ENCODE data around the gene SLFN12L. TPM values are rescaled to one million over a fixed set of nuclear protein-coding genes. Genes with fewer than 3 reads are reported as not detected.

Gene SLFN12L
- total RNA-seq, result 0.25 TPM
- long read RNA-seq, result 0 reads

DNA sequence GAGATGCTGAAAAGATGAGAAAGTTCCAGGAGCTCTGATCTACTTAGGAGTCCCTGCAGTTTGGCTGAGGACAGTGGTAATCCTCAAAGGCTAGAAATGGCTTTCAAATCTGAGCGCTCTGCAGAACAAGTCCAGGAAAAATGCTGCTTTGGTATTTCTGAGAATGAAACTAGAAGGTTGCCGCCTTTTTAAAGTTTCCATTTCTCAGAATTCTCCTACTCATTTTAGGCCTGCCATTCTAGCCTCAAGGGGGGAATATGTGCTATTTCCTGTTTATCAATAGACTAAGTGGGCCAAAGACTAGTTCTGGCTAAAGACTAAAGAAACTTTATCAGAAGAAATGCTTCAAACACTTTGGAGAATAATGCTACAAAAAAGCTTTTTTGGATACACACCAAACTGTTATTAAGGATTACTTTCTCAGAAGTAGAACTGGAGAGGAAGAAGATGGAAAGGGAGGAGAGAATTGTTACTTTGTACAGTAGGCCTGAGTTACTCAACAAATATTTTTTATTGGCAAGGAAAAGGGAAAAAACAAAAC, at the start of gene SLFN12L:
Gene SLFN12L, minus strand, starts transcription at position 78 of the 541 bp plus-strand sequence. CDS start 15,314 bp downstream, outside the sequence.
- Histone ChIP-seq H3K9me3 (replicated peaks) (no peaks in the 10 kb centered on the region), H3K27me3 (ENCODE audit: low read depth) (no peaks in the 10 kb centered on the region), H3K27ac (replicated peaks) (peak within 1 kb of the TSS; percentile 68), H3K4me3 (no peak within 1 kb of the TSS), H3K4me1 (peaks cover 34% of the 10 kb centered on the region), H3K36me3 (no peaks in the 10 kb centered on the region)
- intact Hi-C loops (cut with micrococcal nuclease), result loop anchor here (10.0 kb wide), 1 partner anchor 363 kb away; no protein-coding TSS in a partner anchor
- TF ChIP-seq, protein P1, sequence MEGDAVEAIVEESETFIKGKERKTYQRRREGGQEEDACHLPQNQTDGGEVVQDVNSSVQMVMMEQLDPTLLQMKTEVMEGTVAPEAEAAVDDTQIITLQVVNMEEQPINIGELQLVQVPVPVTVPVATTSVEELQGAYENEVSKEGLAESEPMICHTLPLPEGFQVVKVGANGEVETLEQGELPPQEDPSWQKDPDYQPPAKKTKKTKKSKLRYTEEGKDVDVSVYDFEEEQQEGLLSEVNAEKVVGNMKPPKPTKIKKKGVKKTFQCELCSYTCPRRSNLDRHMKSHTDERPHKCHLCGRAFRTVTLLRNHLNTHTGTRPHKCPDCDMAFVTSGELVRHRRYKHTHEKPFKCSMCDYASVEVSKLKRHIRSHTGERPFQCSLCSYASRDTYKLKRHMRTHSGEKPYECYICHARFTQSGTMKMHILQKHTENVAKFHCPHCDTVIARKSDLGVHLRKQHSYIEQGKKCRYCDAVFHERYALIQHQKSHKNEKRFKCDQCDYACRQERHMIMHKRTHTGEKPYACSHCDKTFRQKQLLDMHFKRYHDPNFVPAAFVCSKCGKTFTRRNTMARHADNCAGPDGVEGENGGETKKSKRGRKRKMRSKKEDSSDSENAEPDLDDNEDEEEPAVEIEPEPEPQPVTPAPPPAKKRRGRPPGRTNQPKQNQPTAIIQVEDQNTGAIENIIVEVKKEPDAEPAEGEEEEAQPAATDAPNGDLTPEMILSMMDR (IDR thresholded peaks at IDR 0.05; ENCODE audit: borderline replicate concordance), result no peak
- DNase-seq, result no peak

DNA sequence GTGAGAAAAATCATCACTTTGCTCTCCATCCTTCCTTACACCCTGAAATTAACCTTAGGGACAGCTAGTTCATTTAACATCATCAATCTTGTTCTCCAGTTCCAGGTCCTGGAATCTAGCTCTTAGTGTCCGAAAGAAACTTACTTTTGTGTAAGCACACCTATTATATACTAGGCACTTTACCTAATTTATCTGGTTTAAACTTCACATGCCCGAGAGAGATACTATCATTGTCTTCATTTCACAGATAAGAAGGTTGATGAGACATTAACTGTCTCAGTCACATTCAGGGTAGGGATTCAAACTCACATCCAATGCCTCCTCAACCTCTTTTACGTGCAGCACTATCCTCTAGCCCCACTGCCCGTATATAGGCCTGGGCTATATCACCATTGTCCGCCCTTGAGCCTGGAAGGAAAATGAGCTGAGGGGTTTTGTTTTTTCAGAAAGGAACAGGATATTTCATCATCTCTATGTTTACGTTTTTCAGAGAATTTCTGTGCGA, 49.1 kb upstream of the SLFN12L start:
- Histone ChIP-seq H3K27ac (replicated peaks) (peak overlapping the region; percentile 91), H3K36me3 (no peaks in the 10 kb centered on the region), H3K9me3 (replicated peaks) (no peaks in the 10 kb centered on the region), H3K4me3 (peak overlapping the region; percentile 86), H3K27me3 (ENCODE audit: low read depth) (no peaks in the 10 kb centered on the region), H3K4me1 (peaks cover 44% of the 10 kb centered on the region)
- TF ChIP-seq, protein P1 (IDR thresholded peaks at IDR 0.05; ENCODE audit: borderline replicate concordance), result no peak
- intact Hi-C loops (cut with micrococcal nuclease), result no loop called here
- no peak for DNase-seq

DNA sequence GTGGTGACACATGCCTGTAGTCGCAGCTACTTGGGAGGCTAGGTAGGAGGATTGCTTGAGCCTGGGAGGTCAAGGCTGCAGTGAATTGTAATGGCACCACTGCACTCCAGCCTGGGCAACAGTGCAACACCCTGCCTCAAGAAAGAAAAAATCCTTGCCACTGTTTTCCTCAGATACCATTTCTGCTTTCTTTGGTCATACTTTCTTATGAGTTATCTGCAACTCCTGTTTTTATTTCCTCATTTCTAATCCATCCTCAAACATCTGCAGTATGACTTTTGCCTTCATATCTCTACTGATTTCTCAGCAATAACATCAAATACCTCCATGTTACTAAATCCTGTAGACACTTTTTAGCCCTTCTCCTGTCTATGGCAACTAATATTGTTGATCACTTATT, 46.6 kb upstream of the SLFN12L start:
- TF ChIP-seq, protein P1 (IDR thresholded peaks at IDR 0.05; ENCODE audit: borderline replicate concordance), result no peak
- Histone ChIP-seq H3K9me3 (replicated peaks) (no peaks in the 10 kb centered on the region), H3K36me3 (no peaks in the 10 kb centered on the region), H3K4me1 (peaks cover 34% of the 10 kb centered on the region), H3K27ac (replicated peaks) (no peak overlapping the region), H3K4me3 (no peak overlapping the region), H3K27me3 (ENCODE audit: low read depth) (no peaks in the 10 kb centered on the region)
- DNase-seq, result no peak
- intact Hi-C loops (cut with micrococcal nuclease), result no loop called here

DNA sequence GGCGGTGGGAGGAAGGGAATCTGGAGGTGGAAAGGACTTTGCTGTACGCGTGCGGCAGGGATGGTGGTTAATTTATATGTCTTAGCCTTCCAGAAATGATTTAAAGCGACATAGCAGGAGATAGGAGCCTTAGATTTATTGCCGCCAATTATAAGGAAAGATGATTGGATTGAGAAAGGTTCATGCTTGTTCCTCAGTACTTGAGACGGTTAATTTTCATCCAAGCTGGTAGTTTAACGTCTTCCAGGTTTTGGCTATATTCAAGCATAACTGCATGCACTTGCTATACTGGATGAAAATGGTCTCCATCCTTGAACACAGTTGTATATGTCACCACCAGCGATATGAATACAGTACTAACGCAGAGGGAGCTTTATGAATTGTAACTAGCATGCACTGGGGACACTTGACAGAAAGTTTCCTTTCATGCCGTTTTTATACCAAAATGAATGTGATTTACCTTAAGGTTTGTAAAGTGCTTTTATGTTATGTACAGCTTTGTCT, 41.5 kb upstream of the SLFN12L start:
- TF ChIP-seq, protein P1 (IDR thresholded peaks at IDR 0.05; ENCODE audit: borderline replicate concordance), result no peak
- intact Hi-C loops (cut with micrococcal nuclease), result no loop called here
- Histone ChIP-seq H3K4me1 (peaks cover 32% of the 10 kb centered on the region), H3K9me3 (replicated peaks) (no peaks in the 10 kb centered on the region), H3K27me3 (ENCODE audit: low read depth) (no peaks in the 10 kb centered on the region), H3K27ac (replicated peaks) (peak overlapping the region; percentile 95), H3K4me3 (peak overlapping the region; percentile 78), H3K36me3 (peaks cover 29% of the 10 kb centered on the region)
- DNase-seq, result no peak

DNA sequence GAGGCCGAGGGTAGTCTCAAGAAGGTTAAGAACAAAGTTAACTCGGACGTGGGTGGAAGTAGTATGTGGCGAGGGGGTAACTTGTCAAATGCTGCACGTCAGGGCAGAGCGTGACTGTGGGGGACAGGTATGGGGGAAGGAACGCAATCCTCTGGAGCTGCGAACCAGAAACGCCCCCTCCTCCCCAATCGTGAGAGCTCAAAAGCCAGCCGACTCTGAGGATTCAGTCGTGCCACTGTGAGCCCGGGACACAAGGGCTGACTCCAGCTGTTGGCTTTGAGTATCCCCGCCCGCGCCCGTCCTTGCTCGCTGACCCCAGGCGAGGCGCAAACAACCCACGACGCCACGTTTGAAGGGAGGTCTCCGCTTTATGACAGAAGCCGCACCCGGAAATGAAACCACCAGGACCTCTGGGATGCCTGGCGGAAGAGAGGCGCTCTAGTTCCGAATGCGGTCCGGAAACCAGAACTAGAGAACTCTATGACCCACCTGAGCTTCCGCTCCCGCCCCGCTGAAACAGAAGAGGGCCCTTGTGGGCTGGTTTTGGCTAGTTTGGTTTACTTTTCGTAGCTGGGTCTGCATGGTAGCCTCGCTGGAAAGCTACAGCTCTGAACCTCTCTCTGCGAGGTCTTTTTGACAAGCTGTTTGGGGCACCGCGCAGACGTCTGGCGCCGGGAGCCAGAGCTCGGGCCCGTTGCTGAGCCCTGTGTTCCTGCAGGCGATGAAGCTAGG, 40.9 kb upstream of the SLFN12L start, which contains the start of gene PEX12:
Gene PEX12, minus strand, starts transcription at position 375 of the 732 bp plus-strand sequence. CDS start 550 bp downstream, outside the sequence.
- TF ChIP-seq, protein P1 (IDR thresholded peaks at IDR 0.05; ENCODE audit: borderline replicate concordance), result no peak
- intact Hi-C loops (cut with micrococcal nuclease), result no loop called here
- peak; percentile 88 for DNase-seq

More for the DNA sequence above, 40.9 kb upstream of the SLFN12L start, which contains the start of gene PEX12:
- H3K27me3 ChIP-seq (ENCODE audit: low read depth), result no peaks in the 10 kb centered on the region
- H3K9me3 ChIP-seq (replicated peaks), result no peaks in the 10 kb centered on the region
- peak within 1 kb of the TSS; percentile 78 for H3K4me3 ChIP-seq
- peak within 1 kb of the TSS; percentile 95 for H3K27ac ChIP-seq (replicated peaks)
- peaks cover 33% of the 10 kb centered on the region for H3K36me3 ChIP-seq
- H3K4me1 ChIP-seq, result peaks cover 32% of the 10 kb centered on the region
